H9 (cell line): Measurements from ENCODE around the gene OR2L8. TPM values are rescaled to one million over a fixed set of nuclear protein-coding genes. Genes with fewer than 3 reads are reported as not detected.

Experiments
- DNase-seq: peaks from one replicate; pipeline ENCODE4 v3.0.0-alpha.2; 2017
- H2AFZ ChIP-seq: one replicate; pipeline ENCODE4 v1.6.1; 2013; ENCODE audit warnings: mild to moderate bottlenecking, low read length, control low read depth, moderate library complexity
- H2AK5ac ChIP-seq: 2 replicates; pipeline ENCODE4 v1.6.1; 2013; ENCODE audit warnings: low read length, control low read depth, mixed read lengths; ENCODE audit not compliant: insufficient read length
- H2BK120ac ChIP-seq: one replicate; pipeline ENCODE4 v1.6.1; 2013; ENCODE audit warnings: low read depth, mild to moderate bottlenecking, low read length, control low read depth, inconsistent platforms; ENCODE audit not compliant: poor library complexity, severe bottlenecking
- H2BK12ac ChIP-seq: 2 replicates; pipeline ENCODE4 v1.6.1; 2013; ENCODE audit warnings: low read length, control low read depth, mixed read lengths, low read depth; ENCODE audit not compliant: insufficient read length
- H2BK15ac ChIP-seq: 2 replicates; pipeline ENCODE4 v1.6.1; 2013; ENCODE audit warnings: low read depth, low read length, control low read depth
- H2BK20ac ChIP-seq: one replicate; pipeline ENCODE4 v1.6.1; 2013; ENCODE audit warnings: low read depth, mild to moderate bottlenecking, low read length, control low read depth, inconsistent platforms; ENCODE audit not compliant: poor library complexity, severe bottlenecking
- H2BK5ac ChIP-seq: 2 replicates; pipeline ENCODE4 v1.6.1; 2013; ENCODE audit warnings: low read length, control low read depth, mixed read lengths; ENCODE audit not compliant: insufficient read length
- H3K14ac ChIP-seq: 2 replicates; pipeline ENCODE4 v1.6.1; 2013; ENCODE audit warnings: low read length, control low read depth; ENCODE audit not compliant: insufficient read depth
- H3K18ac ChIP-seq: 2 replicates; pipeline ENCODE4 v1.6.1; 2013; ENCODE audit warnings: low read depth, mild to moderate bottlenecking, mixed read lengths, low read length, control low read depth; ENCODE audit not compliant: insufficient read length
- H3K23ac ChIP-seq: 2 replicates; pipeline ENCODE4 v1.6.1; 2013; ENCODE audit warnings: low read length, control low read depth, mixed read lengths, low read depth; ENCODE audit not compliant: insufficient read length
- H3K23me2 ChIP-seq: 2 replicates; pipeline ENCODE4 v1.6.1; 2013; ENCODE audit warnings: low read depth, mild to moderate bottlenecking, mixed read lengths, low read length, control low read depth; ENCODE audit not compliant: insufficient read length, poor library complexity, severe bottlenecking
- H3K27ac ChIP-seq: 2 replicates; pipeline ENCODE4 v1.5.1; 2013; ENCODE audit warnings: low read length, control low read depth, mixed read lengths, low read depth; ENCODE audit not compliant: insufficient read length
- H3K27me3 ChIP-seq: 2 replicates; pipeline ENCODE4 v1.6.1; 2013; ENCODE audit warnings: low read length, control low read depth, inconsistent platforms; ENCODE audit not compliant: insufficient read depth
- H3K4ac ChIP-seq: 2 replicates; pipeline ENCODE4 v1.6.1; 2013; ENCODE audit warnings: low read depth, mild to moderate bottlenecking, control low read depth, inconsistent platforms, low read length, moderate library complexity
- H3K4me1 ChIP-seq: 2 replicates; pipeline ENCODE4 v1.6.1; 2013; ENCODE audit warnings: low read length, control low read depth, inconsistent platforms; ENCODE audit not compliant: insufficient read depth
- H3K4me2 ChIP-seq: 2 replicates; pipeline ENCODE4 v1.6.1; 2013; ENCODE audit warnings: low read length, control low read depth, mixed read lengths; ENCODE audit not compliant: insufficient read length, insufficient read depth
- H3K56ac ChIP-seq: 2 replicates; pipeline ENCODE4 v1.6.1; 2013; ENCODE audit warnings: low read depth, mild to moderate bottlenecking, mixed read lengths, low read length, control low read depth; ENCODE audit not compliant: insufficient read length
- H3K79me1 ChIP-seq: 2 replicates; pipeline ENCODE4 v1.6.1; 2013; ENCODE audit warnings: low read depth, mild to moderate bottlenecking, moderate library complexity, low read length, control low read depth, inconsistent platforms; ENCODE audit not compliant: insufficient read depth, poor library complexity, severe bottlenecking
- H3K79me2 ChIP-seq: 2 replicates; pipeline ENCODE4 v1.6.1; 2013; ENCODE audit warnings: low read length, control low read depth, inconsistent platforms; ENCODE audit not compliant: insufficient read depth
- H3K9ac ChIP-seq: 2 replicates; pipeline ENCODE4 v1.6.1; 2013; ENCODE audit warnings: low read length, control low read depth, mixed read lengths; ENCODE audit not compliant: insufficient read length; ENCODE audit errors: extremely low read depth
- H3K9me3 ChIP-seq: one replicate; pipeline ENCODE4 v1.6.1; 2013; ENCODE audit warnings: low read depth, low read length, inconsistent platforms; ENCODE audit not compliant: control insufficient read depth
- H3T11ph ChIP-seq: one replicate; pipeline ENCODE4 v1.6.1; 2013; ENCODE audit warnings: mild to moderate bottlenecking, low read length, control low read depth, inconsistent platforms
- H4K20me1 ChIP-seq: one replicate; pipeline ENCODE4 v1.6.1; 2013; ENCODE audit not compliant: control insufficient read depth, insufficient read length, insufficient read depth
- H4K5ac ChIP-seq: 2 replicates; pipeline ENCODE4 v1.6.1; 2013; ENCODE audit warnings: low read depth, mild to moderate bottlenecking, mixed read lengths, low read length, control low read depth; ENCODE audit not compliant: insufficient read length
- H4K8ac ChIP-seq: replicated peaks from 2 replicates; pipeline ENCODE4 v1.6.1; 2013; ENCODE audit warnings: low read length, control low read depth, mixed read lengths, low read depth; ENCODE audit not compliant: insufficient read length
- H4K91ac ChIP-seq: 2 replicates; pipeline ENCODE4 v1.6.1; 2013; ENCODE audit warnings: low read depth, mild to moderate bottlenecking, moderate library complexity, mixed read lengths, low read length, control low read depth; ENCODE audit not compliant: insufficient read length
- H3K27ac Mint-ChIP-seq, 3 experiments: 2 replicates in 2 of 3; 3 replicates in 1 of 3; pipeline ENCODE4 v1.8.0; 2020 to 2021; ENCODE audit warnings: mixed read lengths in 3 of 3, mild to moderate bottlenecking in 1 of 3, moderate library complexity in 1 of 3
- H3K27me3 Mint-ChIP-seq: 2 replicates; pipeline ENCODE4 v1.8.0; 2021; ENCODE audit warnings: low read depth, mild to moderate bottlenecking, moderate library complexity, mixed read lengths
- H3K36me3 Mint-ChIP-seq, 3 experiments: 2 replicates in 2 of 3; 3 replicates in 1 of 3; pipeline ENCODE4 v1.8.0; 2020 to 2021; ENCODE audit warnings: low read depth in 3 of 3, mixed read lengths in 3 of 3; ENCODE audit not compliant: insufficient read depth in 1 of 3
- H3K4me1 Mint-ChIP-seq, 2 experiments: 2 replicates each; pipeline ENCODE4 v1.8.0; 2020; ENCODE audit warnings: mixed read lengths in 2 of 2
- H3K4me3 Mint-ChIP-seq, 2 experiments: 2 replicates in 1 of 2; 3 replicates in 1 of 2; pipeline ENCODE4 v1.8.0; 2020 to 2021; ENCODE audit warnings: mild to moderate bottlenecking in 2 of 2, mixed read lengths in 2 of 2, moderate library complexity in 1 of 2
- H3K9me3 Mint-ChIP-seq, 2 experiments: 2 replicates in 1 of 2; 3 replicates in 1 of 2; pipeline ENCODE4 v1.8.0; 2020; ENCODE audit warnings: mild to moderate bottlenecking in 2 of 2, mixed read lengths in 2 of 2, moderate library complexity in 1 of 2
- WGBS: extraction: QIAGEN DNeasy Blood & Tissue Kit; methylation state at CpG from one replicate; pipeline ENCODE4 v1.1.7; 2013; ENCODE audit warnings: missing lambda C conversion rate, low lambda C conversion rate, mixed read lengths; ENCODE audit not compliant: insufficient read length; ENCODE audit errors: extremely low coverage; 5-methylcytosine and 5-hydroxymethylcytosine counted together
- total RNA-seq: library from RNA; stranded (reverse); gene quantifications from 2 replicates; pipeline ENCODE4 v1.2.1, GENCODE V29; 2021
- TF ChIP-seq, protein P1 (sequence below): fragments of 200-600 bp; sonication (generic); conservative IDR thresholded peaks from 3 replicates; pipeline ENCODE4 v1.8.0; 2021; ENCODE audit warnings: antibody characterized with exemption, mild to moderate bottlenecking

OR2L8 gene
- total RNA-seq, 1 experiment from 2014 or later: 0.24 TPM

DNA sequence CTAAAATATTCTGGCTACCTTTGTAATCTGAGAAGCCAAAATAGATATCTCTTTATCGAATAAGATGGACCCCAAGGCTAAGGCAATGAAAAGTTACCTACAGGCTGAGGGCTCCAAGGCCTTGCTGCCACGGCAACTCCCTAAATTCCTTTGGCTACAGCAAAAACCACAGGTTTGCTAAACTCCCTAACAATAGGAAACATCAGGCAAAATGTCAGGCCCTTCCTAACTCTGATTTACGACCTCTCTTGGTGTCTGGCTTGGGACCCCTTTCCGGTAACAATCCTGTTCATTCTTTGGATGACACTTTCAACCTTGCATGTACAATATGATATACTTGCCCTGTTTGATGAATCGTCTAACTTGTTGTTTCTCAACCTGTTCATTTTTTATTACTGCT is 39.9 kb upstream of the OR2L8 start:
- no peaks in the 10 kb centered on the region; the same call in 1 of the 2 replicates for H3K27me3 Mint-ChIP-seq
- DNase-seq: no peak

More for the DNA sequence above, 39.9 kb upstream of the OR2L8 start:
- no CpG with 5 or more reads among the region's 5 CpGs for WGBS
- Histone ChIP-seq H2BK20ac (no peak overlapping the region), H3K56ac (no peak overlapping the region), H3K27me3 (no peaks in the 10 kb centered on the region), H2BK5ac (no peak overlapping the region), H2BK12ac (no peak overlapping the region), H3K79me2 (no peaks in the 10 kb centered on the region), H2BK120ac (no peak overlapping the region), H3K79me1 (no peaks in the 10 kb centered on the region), H3K23me2 (no peaks in the 10 kb centered on the region), H3K4ac (no peak overlapping the region), H3K23ac (no peak overlapping the region), H3K27ac (no peak overlapping the region), H3K9ac (no peak overlapping the region), H4K20me1 (no peaks in the 10 kb centered on the region), H4K91ac (no peak overlapping the region), H4K8ac (no peak overlapping the region), H2BK15ac (no peak overlapping the region), H2AFZ (no peak overlapping the region), H2AK5ac (no peak overlapping the region), H3K4me2 (no peak overlapping the region), H3T11ph (no peak overlapping the region), H3K4me1 (no peaks in the 10 kb centered on the region; the same call in 1 of the 2 replicates), H4K5ac (no peak overlapping the region), H3K18ac (no peak overlapping the region), H3K14ac (no peak overlapping the region), H3K9me3 (no peaks in the 10 kb centered on the region)
- Mint-ChIP-seq H3K9me3 (peaks cover 80 to 85% of the 10 kb centered on the region in 2 experiments), H3K36me3 (peaks cover 9 to 34% (median 15%) of the 10 kb centered on the region in 3 experiments), H3K4me1 (peaks cover 20 to 22% of the 10 kb centered on the region in 2 experiments), H3K4me3 (no peak overlapping the region), H3K27ac (no peak overlapping the region)
- TF ChIP-seq, protein P1, sequence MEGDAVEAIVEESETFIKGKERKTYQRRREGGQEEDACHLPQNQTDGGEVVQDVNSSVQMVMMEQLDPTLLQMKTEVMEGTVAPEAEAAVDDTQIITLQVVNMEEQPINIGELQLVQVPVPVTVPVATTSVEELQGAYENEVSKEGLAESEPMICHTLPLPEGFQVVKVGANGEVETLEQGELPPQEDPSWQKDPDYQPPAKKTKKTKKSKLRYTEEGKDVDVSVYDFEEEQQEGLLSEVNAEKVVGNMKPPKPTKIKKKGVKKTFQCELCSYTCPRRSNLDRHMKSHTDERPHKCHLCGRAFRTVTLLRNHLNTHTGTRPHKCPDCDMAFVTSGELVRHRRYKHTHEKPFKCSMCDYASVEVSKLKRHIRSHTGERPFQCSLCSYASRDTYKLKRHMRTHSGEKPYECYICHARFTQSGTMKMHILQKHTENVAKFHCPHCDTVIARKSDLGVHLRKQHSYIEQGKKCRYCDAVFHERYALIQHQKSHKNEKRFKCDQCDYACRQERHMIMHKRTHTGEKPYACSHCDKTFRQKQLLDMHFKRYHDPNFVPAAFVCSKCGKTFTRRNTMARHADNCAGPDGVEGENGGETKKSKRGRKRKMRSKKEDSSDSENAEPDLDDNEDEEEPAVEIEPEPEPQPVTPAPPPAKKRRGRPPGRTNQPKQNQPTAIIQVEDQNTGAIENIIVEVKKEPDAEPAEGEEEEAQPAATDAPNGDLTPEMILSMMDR: no peak
